Neural progenitor cell (in vitro differentiated cells): ENCODE measurements around the gene DPH1. TPM values are rescaled to one million over a fixed set of nuclear protein-coding genes. Genes with fewer than 3 reads are reported as not detected.

ENCODE experiments used
- DNase-seq: peaks from one replicate; pipeline ENCODE4 v3.0.0-alpha.2; 2016; ENCODE audit warnings: low spot score
- H2AFZ ChIP-seq: fragments of 200-600 bp; sonication (generic); replicated peaks from 2 replicates; pipeline ENCODE4 v1.6.1; 2016; ENCODE audit warnings: antibody characterized with exemption
- H3F3A ChIP-seq: fragments of 200-600 bp; sonication (generic); 2 replicates; pipeline ENCODE4 v1.6.1; 2016; ENCODE audit warnings: antibody characterized with exemption, low read depth
- H3K27ac ChIP-seq: fragments of 200-600 bp; sonication (generic); 2 replicates; pipeline ENCODE4 v1.5.1; 2016; ENCODE audit warnings: mild to moderate bottlenecking
- H3K27me3 ChIP-seq: fragments of 200-600 bp; sonication (generic); 2 replicates; pipeline ENCODE4 v1.6.1; 2016; ENCODE audit warnings: mild to moderate bottlenecking, moderate library complexity
- H3K36me3 ChIP-seq: fragments of 200-600 bp; sonication (generic); 2 replicates; pipeline ENCODE4 v1.5.1; 2016
- H3K4me1 ChIP-seq: fragments of 200-600 bp; sonication (generic); 2 replicates; pipeline ENCODE4 v1.6.1; 2016; ENCODE audit warnings: mixed run types
- H3K4me2 ChIP-seq: fragments of 200-600 bp; sonication (generic); 2 replicates; pipeline ENCODE4 v1.6.1; 2016
- H3K4me3 ChIP-seq: fragments of 200-600 bp; sonication (generic); 2 replicates; pipeline ENCODE4 v1.5.1; 2016
- H3K79me2 ChIP-seq: fragments of 200-600 bp; sonication (generic); 2 replicates; pipeline ENCODE4 v1.6.1; 2016; ENCODE audit warnings: low read depth
- H3K9ac ChIP-seq: fragments of 200-600 bp; sonication (generic); 2 replicates; pipeline ENCODE4 v1.6.1; 2016
- H3K9me3 ChIP-seq: fragments of 200-600 bp; sonication (generic); 2 replicates; pipeline ENCODE4 v1.5.1; 2016; ENCODE audit warnings: low read depth
- H4K20me1 ChIP-seq: fragments of 200-600 bp; sonication (generic); 2 replicates; pipeline ENCODE4 v1.6.1; 2016; ENCODE audit warnings: low read depth
- H3K27ac Mint-ChIP-seq: 3 replicates; pipeline ENCODE4 v1.8.0; 2021; ENCODE audit warnings: mixed read lengths
- H3K27me3 Mint-ChIP-seq: 2 replicates; pipeline ENCODE4 v1.8.0; 2022; ENCODE audit warnings: low read depth, mild to moderate bottlenecking, inconsistent platforms, moderate library complexity, mixed read lengths; ENCODE audit not compliant: insufficient read depth
- H3K36me3 Mint-ChIP-seq: 3 replicates; pipeline ENCODE4 v1.8.0; 2021; ENCODE audit warnings: mixed read lengths
- H3K4me1 Mint-ChIP-seq: 3 replicates; pipeline ENCODE4 v1.8.0; 2021; ENCODE audit warnings: mixed read lengths
- H3K4me3 Mint-ChIP-seq: 3 replicates; pipeline ENCODE4 v1.8.0; 2021; ENCODE audit warnings: mild to moderate bottlenecking, moderate library complexity, mixed read lengths
- H3K9me3 Mint-ChIP-seq: 3 replicates; pipeline ENCODE4 v1.8.0; 2020; ENCODE audit warnings: mixed read lengths
- EZH2 ChIP-seq: fragments of 200-600 bp; sonication (generic); IDR thresholded peaks from 2 replicates; pipeline ENCODE4 v1.6.1; 2017; ENCODE audit warnings: antibody characterized with exemption, mild to moderate bottlenecking, moderate library complexity
- EZH2phosphoT487 ChIP-seq: fragments of 200-600 bp; sonication (generic); IDR thresholded peaks from 2 replicates; pipeline ENCODE4 v1.6.1; 2017; ENCODE audit warnings: antibody characterized with exemption
- total RNA-seq: library from RNA; depleted of rRNA; stranded (reverse); fragments of >200 nt; gene quantifications from 2 replicates; pipeline ENCODE4 v1.2.3, GENCODE V29; 2015; ENCODE audit warnings: low replicate concordance
- TF ChIP-seq, protein P1 (sequence below): fragments of 200-600 bp; sonication (generic); IDR thresholded peaks from 2 replicates; pipeline ENCODE4 v1.5.1; 2017; ENCODE audit warnings: antibody characterized with exemption, mild to moderate bottlenecking

The DPH1 gene
- total RNA-seq, 1 donor from 2014 or later = 21.1 TPM

DNA sequence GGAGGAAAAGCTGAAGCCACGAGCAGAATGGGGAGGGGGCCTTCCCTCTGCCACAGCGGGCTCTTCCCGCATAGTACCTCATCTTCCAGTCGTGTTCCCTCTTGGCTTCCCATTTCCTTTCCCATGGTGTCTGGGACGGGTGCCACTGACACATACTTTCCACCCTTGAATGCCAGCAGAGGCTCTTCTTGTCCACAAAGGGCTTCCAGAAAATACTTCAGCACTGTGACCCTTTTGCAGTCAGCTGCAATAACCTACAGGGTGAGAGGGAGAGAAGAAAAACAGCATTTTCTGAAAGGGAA lies 55.6 kb downstream of the DPH1 start:
- H3K4me1 ChIP-seq = peaks cover 10% of the 10 kb centered on the region
- H3K4me3 ChIP-seq = no peak overlapping the region
- H3K9ac ChIP-seq = no peak overlapping the region
- Mint-ChIP-seq H3K4me3 (no peak overlapping the region), H3K4me1 (peaks cover 34% of the 10 kb centered on the region), H3K27ac (no peak overlapping the region), H3K9me3 (no peaks in the 10 kb centered on the region), H3K27me3 (no peaks in the 10 kb centered on the region), H3K36me3 (peaks cover 24% of the 10 kb centered on the region)
- no peaks in the 10 kb centered on the region for H3K9me3 ChIP-seq
- H3K4me2 ChIP-seq = no peak overlapping the region
- H3F3A ChIP-seq = no peaks in the 10 kb centered on the region
- DNase-seq = no peak
- no peaks in the 10 kb centered on the region for H3K79me2 ChIP-seq
- H4K20me1 ChIP-seq = peaks cover 9% of the 10 kb centered on the region
- no peak overlapping the region for H3K27ac ChIP-seq
- H3K36me3 ChIP-seq = no peaks in the 10 kb centered on the region
- H2AFZ ChIP-seq = no peak overlapping the region
- no peaks in the 10 kb centered on the region for H3K27me3 ChIP-seq
- TF ChIP-seq, protein P1, sequence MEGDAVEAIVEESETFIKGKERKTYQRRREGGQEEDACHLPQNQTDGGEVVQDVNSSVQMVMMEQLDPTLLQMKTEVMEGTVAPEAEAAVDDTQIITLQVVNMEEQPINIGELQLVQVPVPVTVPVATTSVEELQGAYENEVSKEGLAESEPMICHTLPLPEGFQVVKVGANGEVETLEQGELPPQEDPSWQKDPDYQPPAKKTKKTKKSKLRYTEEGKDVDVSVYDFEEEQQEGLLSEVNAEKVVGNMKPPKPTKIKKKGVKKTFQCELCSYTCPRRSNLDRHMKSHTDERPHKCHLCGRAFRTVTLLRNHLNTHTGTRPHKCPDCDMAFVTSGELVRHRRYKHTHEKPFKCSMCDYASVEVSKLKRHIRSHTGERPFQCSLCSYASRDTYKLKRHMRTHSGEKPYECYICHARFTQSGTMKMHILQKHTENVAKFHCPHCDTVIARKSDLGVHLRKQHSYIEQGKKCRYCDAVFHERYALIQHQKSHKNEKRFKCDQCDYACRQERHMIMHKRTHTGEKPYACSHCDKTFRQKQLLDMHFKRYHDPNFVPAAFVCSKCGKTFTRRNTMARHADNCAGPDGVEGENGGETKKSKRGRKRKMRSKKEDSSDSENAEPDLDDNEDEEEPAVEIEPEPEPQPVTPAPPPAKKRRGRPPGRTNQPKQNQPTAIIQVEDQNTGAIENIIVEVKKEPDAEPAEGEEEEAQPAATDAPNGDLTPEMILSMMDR = no peak
- TF ChIP-seq EZH2phosphoT487 = no peak
- TF ChIP-seq EZH2 = no peak

GRCh38 chr17:2086306-2086705 lies 56.4 kb downstream of the DPH1 start:
- peaks cover 17% of the 10 kb centered on the region for H3K4me1 ChIP-seq
- peaks cover 39% of the 10 kb centered on the region for H3K4me1 Mint-ChIP-seq
- H3K36me3 Mint-ChIP-seq = peaks cover 22% of the 10 kb centered on the region
- H3K9ac ChIP-seq = no peak overlapping the region
- H3K4me3 ChIP-seq = no peak overlapping the region
- no peaks in the 10 kb centered on the region for H3K27me3 ChIP-seq
- H3K27ac Mint-ChIP-seq = peak overlapping the region; percentile 20
- H3F3A ChIP-seq = no peaks in the 10 kb centered on the region
- H4K20me1 ChIP-seq = peaks cover 9% of the 10 kb centered on the region
- H3K4me2 ChIP-seq = no peak overlapping the region
- no peaks in the 10 kb centered on the region for H3K9me3 Mint-ChIP-seq
- no peak for TF ChIP-seq EZH2
- TF ChIP-seq, protein P1 = no peak
- TF ChIP-seq EZH2phosphoT487 = no peak
- no peaks in the 10 kb centered on the region for H3K79me2 ChIP-seq
- H3K9me3 ChIP-seq = no peaks in the 10 kb centered on the region
- H2AFZ ChIP-seq = no peak overlapping the region
- no peaks in the 10 kb centered on the region for H3K27me3 Mint-ChIP-seq
- DNase-seq = no peak
- H3K4me3 Mint-ChIP-seq = no peak overlapping the region
- no peak overlapping the region for H3K27ac ChIP-seq
- no peaks in the 10 kb centered on the region for H3K36me3 ChIP-seq

DNA sequence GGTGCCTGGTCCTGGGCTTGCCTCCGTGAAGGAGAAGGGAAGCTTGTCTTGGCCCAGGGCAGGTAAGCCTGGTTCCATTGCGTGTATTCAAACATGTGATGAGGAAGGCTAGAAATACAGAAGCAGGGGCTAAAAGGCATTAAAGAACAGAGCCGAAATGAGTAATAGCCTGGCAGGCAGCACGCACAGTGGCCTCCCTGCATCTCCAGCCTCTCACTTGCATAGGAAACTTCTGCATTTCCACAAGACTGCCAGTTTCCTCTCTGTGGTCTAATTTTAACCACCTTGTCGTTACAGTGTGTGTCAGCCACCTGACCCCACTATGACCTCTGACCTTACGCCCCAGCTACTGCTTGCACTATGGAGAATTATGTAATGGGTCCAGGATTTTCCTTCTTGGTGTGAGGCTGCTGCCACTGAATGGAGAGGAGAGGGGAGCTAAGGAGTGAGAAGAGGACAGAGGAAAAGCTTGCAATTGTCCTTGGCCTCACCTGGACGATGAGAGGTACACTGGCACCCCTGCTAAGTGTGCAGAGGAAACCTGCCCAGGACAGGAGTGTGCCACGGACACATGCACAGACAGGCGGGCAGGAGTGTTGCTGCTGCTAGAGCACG lies 57.8 kb downstream of the DPH1 start:
- H3K9me3 Mint-ChIP-seq = no peaks in the 10 kb centered on the region
- no peaks in the 10 kb centered on the region for H3K27me3 ChIP-seq
- H3K9me3 ChIP-seq = no peaks in the 10 kb centered on the region
- no peak for DNase-seq
- H3K36me3 ChIP-seq = no peaks in the 10 kb centered on the region
- peaks cover 9% of the 10 kb centered on the region for H4K20me1 ChIP-seq
- H3K27me3 Mint-ChIP-seq = no peaks in the 10 kb centered on the region
- H3K79me2 ChIP-seq = no peaks in the 10 kb centered on the region
- peaks cover 17% of the 10 kb centered on the region for H3K36me3 Mint-ChIP-seq
- no peak overlapping the region for H2AFZ ChIP-seq
- H3K4me3 ChIP-seq = no peak overlapping the region
- no peak overlapping the region for H3K4me3 Mint-ChIP-seq
- peaks cover 40% of the 10 kb centered on the region for H3K4me1 Mint-ChIP-seq
- no peak overlapping the region for H3K9ac ChIP-seq
- H3F3A ChIP-seq = no peaks in the 10 kb centered on the region
- TF ChIP-seq EZH2phosphoT487 = no peak
- TF ChIP-seq, protein P1 = no peak
- TF ChIP-seq EZH2 = no peak
- no peak overlapping the region for H3K27ac ChIP-seq
- no peak overlapping the region for H3K4me2 ChIP-seq
- peaks cover 19% of the 10 kb centered on the region for H3K4me1 ChIP-seq
- no peak overlapping the region for H3K27ac Mint-ChIP-seq
